GM19025 (cell line): ENCODE measurements around the gene UQCRFS1.
"Not testable (repeated sequence)": the region's sequence is repeated elsewhere in the genome, so short reads cannot be mapped to it uniquely, and the experiment has no call there.

Source experiments
- ATAC-seq: cut with Tn5 transposase; IDR thresholded peaks from one replicate; pipeline ENCODE4 v1.9.1; 2021; ENCODE audit warnings: mild to moderate bottlenecking, low read depth, moderate library complexity; ENCODE audit not compliant: unreplicated experiment

Gene UQCRFS1

DNA sequence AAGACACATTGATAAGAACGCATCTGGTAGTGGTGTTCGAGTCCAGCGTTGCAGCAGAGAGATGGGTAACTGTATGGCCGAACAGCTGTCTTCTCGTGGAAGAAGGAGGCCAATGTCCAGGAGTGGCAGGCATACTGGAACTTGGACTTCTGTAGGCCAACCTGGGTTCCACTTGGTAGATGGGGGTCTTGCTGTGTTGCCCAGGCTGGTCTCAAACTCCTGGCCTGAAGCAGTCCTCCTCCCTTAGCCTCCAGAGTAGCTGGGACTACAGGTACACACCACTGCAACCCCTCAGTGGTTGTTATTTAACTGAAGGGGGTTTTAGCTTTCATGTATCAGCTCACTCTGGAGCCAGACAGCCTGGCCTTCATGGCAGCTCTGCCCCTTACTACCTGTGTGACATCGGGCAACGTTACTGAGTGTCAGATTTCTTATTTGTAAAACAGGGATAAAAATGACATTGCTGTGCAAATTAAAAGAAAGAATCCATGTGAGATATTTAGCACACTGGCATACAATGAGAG is 2.4 kb upstream of the UQCRFS1 start:
- no peak for ATAC-seq

DNA sequence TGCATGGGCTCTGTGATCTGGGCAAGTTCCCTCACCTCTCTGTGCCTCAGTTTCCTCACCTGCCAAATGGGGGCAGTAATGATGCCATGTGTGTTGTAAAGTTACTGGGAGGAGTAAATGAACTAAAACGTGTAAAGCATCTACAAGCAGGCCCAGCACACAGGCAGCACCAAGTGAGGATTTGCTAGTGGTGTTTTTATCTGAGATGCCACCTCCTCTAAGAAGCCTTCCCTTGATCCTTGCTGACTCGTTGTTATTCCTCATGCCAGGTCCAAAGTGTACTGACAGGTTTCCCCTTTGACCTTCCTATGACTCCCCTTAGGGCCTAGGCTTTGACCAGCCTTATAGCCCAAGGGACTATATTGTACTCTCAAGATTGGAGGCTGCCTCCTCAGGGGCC is 1.5 kb upstream of the UQCRFS1 start:
- no peak for ATAC-seq

DNA sequence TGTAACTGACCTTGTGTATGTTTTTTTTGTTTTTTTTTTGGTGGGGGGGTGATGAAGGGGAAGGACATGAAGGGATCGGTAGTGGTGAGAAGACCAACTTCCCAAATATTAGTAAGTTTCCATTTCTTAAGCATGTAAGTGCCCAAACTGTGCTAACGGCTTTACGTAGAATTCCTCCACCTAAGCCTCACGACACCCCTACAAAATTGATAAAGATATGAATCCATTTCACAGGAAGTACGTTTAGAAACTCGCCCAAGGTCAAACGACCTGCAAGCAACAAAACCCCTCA is 649 bp downstream of the UQCRFS1 start:
- ATAC-seq, result no peak

DNA sequence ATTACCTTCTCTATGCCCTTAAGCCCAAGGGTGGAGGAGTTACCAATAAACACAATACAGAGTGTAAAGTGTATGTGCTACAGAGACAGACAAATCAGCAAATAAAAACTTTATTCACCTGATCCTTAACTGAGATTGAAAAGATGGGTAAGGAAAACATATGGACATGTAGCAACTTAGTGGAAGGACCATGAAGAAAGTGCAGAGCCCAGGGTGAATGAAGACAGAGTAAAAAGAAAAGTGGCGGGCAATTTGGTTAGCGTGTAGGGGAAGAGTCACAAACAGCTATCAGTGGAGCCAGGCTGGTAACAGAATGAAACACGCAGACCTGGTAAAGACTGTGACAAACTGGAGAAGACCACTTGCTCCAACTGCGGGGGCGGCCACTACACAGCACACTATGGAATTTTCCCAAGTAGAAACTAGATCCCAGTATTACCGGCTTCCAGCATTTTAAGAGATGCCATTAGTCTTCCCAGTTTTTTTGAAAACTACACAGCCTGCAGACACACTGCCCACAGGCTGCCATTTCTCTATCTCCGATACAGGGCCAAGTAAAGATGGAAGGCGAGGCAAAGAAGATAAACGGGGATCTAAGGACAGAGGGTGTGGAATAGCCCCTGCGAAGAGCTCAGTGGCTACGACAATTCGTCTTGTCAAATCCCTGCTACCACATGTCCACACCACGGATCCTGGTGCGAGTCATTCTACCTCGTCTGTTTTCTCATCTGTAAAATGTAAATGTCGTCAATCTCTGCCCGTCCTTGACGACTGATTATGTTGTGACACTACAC is 1.2 kb downstream of the UQCRFS1 start:
- ATAC-seq, result no peak

DNA sequence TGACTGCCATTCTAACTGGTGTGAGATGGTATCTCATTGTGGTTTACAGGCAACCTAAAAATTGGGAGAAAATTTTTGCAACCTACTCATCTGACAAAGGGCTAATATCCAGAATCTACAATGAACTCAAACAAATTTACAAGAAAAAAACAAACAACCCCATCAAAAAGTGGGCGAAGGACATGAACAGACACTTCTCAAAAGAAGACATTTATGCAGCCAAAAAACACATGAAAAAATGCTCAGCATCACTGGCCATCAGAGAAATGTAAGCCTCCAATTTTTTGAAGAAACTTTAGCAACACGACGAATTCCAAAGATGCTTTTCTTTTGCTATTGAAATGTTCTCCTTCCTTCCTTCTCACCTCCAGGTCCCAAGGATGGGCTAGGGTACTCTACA is 1.9 kb downstream of the UQCRFS1 start:
- not testable (repeated sequence) for ATAC-seq

DNA sequence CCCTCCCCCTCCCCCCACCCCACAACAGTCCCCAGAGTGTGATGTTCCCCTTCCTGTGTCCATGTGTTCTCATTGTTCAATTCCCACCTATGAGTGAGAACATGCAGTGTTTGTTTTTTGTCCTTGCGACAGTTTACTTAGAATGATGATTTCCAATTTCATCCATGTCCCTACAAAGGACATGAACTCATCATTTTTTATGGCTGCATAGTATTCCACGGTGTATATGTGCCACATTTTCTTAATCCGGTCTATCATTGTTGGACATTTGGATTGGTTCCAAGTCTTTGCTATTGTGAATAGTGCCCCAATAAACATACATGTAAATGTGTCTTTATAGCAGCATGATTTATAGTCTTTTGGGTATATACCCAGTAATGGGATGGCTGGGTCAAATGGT is 2.4 kb downstream of the UQCRFS1 start:
- ATAC-seq, result not testable (repeated sequence)

DNA sequence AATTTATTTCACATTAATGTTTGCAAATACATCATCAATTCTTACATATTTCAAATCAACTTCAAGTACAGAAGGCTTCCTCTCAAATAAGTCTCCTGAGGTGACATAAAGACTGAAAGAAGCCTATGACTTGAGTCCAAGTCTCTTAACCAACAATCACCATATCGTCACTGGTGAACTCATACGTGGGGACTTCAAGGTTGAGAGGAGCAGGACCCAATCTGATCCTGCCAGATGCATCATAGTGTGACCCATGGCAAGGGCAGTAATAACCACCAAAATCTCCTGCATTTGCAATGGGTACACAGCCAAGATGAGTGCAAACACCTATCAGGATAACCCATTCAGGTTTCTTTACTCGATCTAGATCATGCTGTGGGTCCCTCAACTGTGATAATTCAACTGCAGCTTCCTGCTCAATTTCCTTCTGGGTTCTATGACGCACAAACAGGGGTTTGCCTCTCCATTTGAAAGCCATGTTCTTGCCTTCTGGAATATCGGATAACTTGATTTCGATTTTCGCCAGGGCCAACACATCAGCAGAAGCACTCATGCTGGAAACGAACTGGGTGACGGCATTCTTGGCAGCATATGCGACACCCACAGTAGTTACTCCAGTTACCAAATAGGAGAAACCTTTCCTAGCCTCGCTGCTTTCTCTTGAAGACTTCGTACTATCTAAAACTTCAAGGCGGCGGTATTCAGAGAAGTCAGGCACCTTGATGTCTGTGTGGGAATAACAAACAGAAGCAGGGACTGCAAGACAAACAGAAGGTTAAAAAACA is 5.4 kb downstream of the UQCRFS1 start:
- ATAC-seq, result not testable (repeated sequence)

DNA sequence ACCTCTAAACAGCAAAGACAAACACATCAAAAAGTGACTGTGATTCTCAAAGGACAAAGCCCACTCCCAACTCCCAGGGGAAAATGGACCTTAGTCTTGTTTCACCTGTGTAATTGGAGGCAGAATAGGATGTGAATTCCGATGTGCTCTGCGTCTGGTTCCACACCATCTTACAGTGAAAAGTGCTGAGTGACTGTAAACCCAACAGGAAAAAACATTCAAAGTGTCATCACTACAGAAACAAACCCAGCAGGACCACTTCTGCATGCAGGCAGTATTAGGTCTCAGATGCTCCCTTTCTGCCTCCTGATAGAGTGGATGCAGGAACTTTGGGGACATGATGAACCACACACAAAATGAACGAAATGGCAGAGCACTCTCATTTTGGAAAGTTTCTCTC is 6.5 kb downstream of the UQCRFS1 start:
- no peak for ATAC-seq

DNA sequence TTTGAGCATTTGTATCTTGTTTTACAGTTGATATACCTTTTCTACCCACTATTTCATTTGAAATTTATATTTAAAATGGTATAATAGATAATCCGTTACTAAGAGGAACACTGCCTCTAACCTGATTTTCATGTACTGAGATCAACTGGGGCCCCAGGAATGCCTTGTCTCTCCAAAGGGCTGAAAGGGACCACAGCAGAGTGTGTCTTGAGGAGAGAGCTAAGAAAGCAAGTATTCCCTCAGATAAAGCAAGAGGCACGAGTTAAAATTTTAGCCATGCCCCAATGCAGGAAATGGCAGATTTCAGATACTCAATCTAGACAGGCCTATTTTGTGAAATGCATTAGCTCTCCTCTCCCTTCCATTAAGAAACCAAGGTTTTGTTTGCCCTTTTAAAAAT is 10.7 kb downstream of the UQCRFS1 start:
- ATAC-seq, result no peak

DNA sequence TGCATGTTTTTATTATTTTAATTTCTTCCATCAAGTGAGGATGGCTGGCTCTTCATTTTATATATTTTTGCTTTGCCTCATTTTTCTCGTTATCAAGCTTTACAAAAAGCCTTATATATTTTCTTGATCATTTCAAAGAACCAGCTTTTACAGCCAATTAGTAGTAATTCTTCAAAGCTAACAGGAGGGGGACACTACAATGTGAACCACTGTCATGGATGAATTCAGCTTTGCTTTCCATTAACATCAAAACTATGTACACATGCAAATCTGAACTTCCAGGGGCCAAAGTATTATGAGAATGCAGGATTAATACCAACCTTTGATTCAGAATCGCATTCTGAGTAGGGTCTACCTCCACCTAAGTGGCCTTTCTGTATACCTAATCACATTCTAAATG is 11.1 kb downstream of the UQCRFS1 start:
- ATAC-seq, result no peak

DNA sequence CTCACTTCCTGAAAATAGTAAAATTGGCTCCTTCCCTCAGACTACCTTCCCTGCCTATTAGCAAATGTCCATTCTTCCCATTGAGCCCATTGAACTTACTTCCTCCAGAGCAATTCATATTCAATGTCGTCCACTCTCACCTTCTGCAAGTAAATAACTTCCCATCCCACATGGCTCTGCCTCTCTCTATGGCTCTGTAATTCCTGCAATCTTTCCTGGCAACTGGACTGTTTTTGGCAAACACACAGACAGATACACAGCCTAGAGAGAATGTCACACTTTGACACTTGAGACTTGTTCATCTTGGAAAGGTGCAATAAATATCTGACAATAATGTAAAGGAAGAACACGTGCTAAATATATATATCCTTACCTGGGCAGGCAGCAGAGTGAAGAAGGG is 18.3 kb downstream of the UQCRFS1 start:
- no peak for ATAC-seq

DNA sequence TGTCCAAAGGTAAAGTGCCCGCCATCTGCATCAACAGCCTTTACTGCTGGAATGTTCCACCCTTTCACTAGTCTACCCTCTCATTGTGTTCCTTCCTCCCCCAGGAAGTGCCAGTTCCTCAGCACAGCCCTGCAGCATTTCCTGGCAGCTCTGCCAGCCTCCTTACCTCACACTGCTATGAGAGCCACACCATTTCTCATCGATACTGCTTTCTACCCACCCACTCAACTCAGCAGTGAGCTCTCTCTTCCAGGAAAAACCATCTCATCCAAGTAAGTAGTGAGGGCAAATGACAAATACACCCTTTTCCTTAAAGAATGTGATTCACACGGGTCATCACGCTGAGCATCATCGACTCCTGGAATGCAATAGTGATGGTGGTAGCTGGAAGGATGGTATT is 19.8 kb downstream of the UQCRFS1 start:
- ATAC-seq, result no peak

DNA sequence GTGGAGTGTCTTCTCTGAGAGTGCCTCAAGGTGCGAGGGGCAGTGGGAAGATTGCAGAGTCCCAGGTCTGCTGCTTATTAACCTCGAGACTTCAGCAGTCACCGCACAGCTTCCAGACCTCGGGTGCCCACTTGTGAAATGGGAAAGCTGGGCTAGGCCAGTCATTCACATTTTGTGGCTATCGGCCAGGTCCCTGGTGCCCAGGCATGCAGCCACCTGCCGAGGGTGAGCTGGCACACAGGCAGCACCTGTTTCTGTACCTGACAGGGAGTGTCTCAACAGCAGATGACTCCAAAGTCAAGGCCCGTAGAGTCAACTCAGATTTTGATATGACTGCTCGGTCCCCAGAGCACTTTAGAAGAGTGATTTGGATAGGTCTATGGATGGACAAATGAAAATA is 21.9 kb downstream of the UQCRFS1 start:
- ATAC-seq, result no peak

DNA sequence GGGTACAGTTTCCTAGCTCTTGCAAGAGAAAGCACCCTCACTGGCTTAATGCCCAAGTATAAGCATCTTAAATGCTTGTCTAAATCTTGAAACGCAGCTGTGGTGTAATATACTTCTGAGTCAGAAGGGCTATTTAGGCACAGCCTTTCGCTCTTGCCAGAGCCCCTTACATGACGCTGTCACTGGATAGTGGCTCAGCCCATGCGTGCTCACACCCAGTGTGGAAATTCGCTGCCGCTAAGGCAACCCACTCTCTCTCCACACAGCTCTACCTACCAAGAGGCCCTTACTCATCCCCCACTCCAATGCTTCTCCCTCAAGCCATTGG is 24.0 kb downstream of the UQCRFS1 start:
- ATAC-seq, result no peak

DNA sequence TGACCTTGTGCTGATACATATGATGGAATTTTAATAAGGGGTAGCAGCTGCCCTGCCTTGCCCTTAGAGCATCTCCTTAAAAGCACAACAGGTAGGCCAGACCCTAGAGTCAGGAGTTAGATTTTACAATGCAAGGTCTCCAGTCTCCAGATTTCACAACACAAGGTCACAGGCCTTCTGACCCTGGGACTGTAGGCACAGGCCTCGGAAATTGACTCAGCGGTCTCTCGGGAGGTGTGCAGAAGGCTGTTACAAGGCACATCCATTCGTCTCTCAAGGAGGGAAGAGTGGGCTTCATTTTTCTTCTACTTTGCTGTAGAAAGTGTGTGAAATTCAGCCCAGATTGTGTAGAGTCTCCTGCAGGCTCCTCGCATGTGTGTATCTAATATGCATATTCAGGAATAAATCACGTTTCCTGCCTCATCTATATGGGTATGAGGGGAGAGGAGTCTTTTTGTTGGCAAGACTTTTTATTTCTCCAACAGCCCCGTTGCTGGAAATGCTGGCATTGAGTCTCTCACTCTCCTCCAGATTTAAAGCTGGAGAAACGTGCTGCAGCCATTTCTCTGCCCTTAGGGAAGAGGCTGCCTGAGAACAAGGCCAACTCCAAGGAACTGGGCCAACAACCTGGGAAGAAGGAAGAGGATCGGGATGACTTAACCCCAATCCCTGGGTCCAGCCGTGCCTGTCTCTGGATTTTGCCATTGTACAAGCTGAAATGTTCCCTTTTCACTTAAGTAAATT is 24.5 kb downstream of the UQCRFS1 start:
- ATAC-seq, result no peak

DNA sequence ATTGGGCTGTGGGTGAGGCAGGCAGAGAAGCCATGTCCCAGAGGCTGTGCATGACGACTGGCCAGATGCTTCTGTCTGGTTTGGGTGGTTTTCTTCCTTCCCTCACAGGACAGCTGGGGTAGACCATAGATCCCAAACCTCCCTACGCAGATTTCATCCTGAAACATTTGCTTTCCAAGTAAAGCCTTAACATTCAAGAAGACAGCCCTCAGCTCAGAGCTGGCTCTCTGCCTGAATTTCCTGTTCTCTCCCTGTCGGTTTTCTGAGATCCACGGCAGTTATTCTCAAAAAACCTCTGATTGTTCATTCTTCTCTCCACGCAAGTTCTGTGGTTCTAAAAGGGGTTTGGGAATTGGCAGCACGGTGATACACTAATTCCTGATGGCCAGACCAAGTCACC is 25.3 kb downstream of the UQCRFS1 start:
- no peak for ATAC-seq

DNA sequence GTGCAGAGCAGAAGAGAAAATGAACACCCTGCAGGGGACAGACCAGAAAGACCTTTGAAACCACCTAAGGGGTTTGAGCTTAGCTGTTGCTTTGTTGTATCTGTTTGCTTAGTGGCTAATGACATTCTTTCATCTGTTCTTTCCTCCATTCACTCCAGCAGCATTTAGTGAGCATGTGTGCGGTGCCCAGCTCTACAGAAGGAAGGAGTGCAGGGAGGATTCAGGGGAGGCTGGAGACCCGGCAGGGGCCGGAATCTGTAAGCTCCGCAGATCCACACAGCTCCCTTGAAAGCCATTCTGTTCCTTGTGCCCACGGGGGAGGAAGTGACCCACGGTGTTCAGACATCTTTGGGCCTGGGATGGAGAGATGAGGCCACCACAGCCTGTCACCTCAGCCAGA is 27.5 kb downstream of the UQCRFS1 start:
- no peak for ATAC-seq

DNA sequence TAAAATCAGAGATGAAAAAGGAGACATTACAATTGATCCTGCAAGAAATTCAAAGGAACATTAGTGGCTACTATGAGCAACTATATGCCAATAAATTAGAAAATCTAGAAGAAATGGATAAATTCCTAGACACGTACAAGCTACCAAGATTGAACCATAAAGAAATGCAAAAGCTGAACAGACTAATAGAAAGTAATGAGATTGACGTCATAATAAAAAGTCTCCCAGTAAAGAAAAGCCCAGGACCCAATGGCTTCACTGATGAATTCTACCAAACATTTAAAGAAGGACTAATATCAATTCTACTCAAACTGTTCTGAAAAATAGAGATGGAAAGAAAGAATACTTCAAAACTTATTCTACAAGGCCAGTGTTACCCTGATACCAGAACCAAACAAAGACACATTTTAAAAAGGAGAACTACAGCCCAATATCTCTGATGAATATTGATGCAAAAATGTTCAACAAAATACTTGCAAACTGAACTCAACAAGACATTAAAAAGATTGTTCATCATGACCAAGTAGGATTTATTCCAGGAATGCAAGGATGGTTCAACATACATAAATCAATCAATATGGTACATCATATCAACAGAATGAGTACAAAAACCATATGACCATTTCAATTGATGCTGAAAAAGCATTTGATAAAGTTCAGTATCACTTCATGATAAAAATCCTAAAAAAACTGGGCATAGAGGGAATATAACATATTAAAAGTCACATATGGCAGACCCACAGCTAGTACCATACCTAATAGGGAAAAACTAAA is 35.8 kb downstream of the UQCRFS1 start:
- ATAC-seq, result no peak

DNA sequence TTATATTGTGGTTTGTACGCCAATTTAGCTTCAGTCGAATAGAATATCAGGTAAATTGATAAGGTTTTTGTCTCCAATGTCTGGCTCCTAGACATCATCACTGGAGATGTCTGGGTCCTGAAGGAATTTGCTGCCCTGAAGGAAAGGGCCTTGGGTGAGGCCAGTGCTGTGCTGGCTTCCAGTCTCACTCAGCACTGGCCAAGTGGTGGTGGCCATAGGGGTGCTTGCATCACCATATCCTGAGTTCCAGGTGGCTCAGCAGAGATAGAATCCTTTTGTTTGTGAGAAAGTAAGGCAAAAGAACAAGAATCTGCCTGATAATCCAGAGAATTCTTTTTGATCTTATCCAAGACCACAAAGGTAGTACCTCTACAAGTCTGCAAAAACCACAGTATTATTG is 39.1 kb downstream of the UQCRFS1 start:
- ATAC-seq, result no peak

DNA sequence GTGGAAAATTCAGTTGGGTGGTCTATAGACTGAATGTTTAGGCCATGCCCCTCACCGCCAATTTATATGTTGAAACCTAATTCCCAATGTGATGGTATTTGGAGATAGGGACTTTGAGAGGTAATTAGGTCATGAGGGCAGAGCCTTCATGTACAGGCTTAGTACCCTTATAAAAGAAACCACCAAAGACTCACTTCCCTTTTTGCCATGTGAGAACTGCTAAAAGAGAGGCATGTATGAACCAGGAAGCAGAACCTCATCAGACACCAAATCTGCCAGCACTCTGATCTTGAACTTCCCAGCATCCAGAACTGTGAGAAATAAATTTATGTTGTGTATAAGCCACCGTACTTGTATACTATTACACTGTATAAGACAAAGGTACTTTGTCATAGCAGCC is 40.6 kb downstream of the UQCRFS1 start:
- no peak for ATAC-seq

DNA sequence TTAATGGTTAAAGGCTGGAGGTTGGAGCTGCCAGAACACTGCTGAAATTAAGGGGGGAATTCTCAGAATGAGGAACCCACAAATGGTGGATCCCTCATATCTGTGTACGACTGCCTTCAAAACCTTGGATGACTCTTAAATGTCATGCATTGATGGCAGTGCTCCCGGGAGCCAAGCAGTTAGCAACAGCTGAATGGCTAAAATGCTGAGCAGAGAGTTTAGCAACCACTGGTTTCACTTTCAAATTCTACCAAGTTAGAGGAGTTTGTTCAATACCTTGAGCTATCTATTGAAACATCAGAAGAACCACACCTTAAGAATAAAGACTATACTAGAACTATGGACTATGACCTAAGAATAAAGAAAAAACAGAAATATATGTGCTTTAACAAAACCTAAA is 41.4 kb downstream of the UQCRFS1 start:
- no peak for ATAC-seq
